Peyer's patch (tissue), 4 donors: ENCODE data around the gene GRN.

Experiments
- POLR2A ChIP-seq, 2 donors: fragments of 450-650 bp; IDR thresholded peaks; one replicate each; pipeline ENCODE4 v1.5.1; 2017; ENCODE audit warnings: antibody characterized with exemption in 2 of 2, mild to moderate bottlenecking in 2 of 2, moderate library complexity in 2 of 2
- TF ChIP-seq, protein P1 (sequence below), 6 experiments: fragments of 450-650 bp in 4 of 6; fragments of 200-600 bp in 2 of 6; sonication (generic) in 1 of 6; IDR thresholded peaks; one replicate each; pipeline ENCODE4 v1.5.1; 2017 to 2019; ENCODE audit warnings: antibody characterized with exemption in 6 of 6, mild to moderate bottlenecking in 3 of 6, moderate library complexity in 1 of 6

DNA sequence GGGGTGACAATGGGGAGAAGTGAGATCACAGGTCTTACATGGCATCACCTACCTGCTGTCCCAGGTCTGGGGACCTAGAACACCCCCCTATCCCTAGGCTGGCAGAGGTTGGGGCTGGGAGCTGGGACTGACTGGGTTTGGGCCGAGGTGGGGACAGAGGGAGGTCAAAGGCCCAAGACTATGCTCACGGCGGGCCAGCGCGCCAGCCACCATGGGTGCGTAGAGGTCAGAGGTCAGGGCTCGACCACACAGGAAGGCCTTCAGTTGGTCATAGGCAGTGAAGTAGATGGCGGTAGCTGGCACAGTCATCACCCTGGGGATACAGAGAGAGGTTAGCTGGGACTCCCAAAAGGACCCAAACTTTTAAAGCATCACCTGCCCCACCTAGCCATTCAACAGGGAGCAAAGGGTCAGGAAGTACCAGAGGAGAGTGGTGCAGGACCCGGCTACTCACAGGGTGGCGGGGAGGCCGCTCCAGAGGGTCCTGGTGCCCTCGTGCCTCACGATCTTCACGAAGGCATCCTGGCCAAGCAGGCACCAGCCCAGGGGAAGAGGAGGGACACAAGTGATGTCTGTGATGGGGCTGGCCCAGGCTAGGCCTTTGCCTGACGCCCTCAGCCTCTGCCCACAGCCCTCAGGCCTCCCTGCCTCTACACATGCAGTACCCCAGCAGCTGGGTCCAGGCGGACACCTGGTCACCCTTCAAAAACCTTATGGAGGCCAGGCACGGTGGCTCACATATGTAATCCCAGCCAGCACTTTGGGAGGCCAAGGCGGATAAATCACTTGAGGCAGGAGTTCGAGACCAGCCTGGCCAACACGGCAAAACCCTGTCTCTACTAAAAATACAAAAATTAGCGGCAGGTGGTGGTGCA lies 23.6 kb upstream of the GRN start:
- TF ChIP-seq, protein P1, sequence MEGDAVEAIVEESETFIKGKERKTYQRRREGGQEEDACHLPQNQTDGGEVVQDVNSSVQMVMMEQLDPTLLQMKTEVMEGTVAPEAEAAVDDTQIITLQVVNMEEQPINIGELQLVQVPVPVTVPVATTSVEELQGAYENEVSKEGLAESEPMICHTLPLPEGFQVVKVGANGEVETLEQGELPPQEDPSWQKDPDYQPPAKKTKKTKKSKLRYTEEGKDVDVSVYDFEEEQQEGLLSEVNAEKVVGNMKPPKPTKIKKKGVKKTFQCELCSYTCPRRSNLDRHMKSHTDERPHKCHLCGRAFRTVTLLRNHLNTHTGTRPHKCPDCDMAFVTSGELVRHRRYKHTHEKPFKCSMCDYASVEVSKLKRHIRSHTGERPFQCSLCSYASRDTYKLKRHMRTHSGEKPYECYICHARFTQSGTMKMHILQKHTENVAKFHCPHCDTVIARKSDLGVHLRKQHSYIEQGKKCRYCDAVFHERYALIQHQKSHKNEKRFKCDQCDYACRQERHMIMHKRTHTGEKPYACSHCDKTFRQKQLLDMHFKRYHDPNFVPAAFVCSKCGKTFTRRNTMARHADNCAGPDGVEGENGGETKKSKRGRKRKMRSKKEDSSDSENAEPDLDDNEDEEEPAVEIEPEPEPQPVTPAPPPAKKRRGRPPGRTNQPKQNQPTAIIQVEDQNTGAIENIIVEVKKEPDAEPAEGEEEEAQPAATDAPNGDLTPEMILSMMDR (IDR thresholded peaks at IDR 0.05): no peak
- no peak for TF ChIP-seq POLR2A (IDR thresholded peaks at IDR 0.05)
